ENCODE data around the gene GPR179.
A peak's percentile ranks its signal among the peaks of the same experiment; 100 is the strongest.

Gene GPR179, protein sequence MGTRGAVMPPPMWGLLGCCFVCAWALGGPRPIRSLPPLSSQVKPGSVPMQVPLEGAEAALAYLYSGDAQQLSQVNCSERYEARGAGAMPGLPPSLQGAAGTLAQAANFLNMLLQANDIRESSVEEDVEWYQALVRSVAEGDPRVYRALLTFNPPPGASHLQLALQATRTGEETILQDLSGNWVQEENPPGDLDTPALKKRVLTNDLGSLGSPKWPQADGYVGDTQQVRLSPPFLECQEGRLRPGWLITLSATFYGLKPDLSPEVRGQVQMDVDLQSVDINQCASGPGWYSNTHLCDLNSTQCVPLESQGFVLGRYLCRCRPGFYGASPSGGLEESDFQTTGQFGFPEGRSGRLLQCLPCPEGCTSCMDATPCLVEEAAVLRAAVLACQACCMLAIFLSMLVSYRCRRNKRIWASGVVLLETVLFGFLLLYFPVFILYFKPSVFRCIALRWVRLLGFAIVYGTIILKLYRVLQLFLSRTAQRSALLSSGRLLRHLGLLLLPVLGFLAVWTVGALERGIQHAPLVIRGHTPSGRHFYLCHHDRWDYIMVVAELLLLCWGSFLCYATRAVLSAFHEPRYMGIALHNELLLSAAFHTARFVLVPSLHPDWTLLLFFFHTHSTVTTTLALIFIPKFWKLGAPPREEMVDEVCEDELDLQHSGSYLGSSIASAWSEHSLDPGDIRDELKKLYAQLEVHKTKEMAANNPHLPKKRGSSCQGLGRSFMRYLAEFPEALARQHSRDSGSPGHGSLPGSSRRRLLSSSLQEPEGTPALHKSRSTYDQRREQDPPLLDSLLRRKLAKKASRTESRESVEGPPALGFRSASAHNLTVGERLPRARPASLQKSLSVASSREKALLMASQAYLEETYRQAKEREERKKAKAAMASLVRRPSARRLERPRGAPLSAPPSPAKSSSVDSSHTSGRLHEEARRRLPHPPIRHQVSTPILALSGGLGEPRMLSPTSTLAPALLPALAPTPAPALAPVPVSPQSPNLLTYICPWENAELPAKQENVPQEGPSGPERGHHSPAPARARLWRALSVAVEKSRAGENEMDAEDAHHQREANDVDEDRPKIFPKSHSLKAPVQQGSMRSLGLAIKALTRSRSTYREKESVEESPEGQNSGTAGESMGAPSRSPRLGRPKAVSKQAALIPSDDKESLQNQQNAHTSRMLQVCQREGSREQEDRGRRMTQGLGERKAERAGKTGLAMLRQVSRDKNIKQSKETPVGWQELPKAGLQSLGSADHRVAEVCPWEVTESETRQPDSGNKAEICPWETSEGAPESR (N-terminal part only)

DNA sequence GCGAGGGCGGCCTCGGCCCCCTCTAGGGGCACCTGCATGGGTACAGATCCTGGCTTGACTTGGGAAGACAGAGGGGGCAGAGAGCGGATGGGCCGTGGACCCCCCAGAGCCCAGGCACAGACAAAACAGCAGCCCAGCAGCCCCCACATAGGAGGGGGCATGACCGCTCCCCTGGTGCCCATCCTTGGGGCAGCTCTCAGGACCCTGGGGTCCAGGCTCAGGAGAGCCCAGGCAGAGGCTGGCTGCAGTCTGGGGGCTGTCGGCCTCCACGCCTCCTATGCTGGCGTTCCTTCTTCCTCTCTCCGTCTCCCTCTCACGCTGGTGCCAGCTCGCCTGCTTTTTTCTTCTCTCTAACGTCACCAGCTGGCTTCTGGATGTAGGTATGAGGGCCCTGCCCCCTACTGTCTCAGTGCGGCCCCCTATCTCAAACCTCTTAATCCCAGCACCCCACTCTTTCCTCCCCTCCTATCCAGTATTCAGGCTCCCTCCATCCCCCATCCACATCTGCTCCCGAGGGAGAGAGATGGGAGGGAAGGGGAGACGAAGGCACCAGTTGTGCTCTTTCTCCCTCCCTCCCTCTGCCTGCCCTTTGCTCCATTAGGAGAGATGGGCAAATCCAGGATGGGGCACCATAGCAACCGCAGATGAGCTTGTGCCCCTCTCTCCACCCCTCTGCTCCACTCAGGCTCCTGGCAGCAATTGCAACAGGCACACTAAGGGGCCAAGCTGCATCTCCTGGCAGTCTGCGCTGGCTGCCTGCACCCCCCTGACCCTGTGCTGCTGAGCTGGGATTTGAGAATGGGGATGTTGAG, at the start of gene GPR179:
Gene GPR179, minus strand, starts transcription at position 349 of the 812 bp plus-strand sequence. Its CDS starts 167 bp downstream, at position 182.
- Histone ChIP-seq H2AFZ (ENCODE audit: low read depth, low read length) (no peak within 1 kb of the TSS), H3K4me3 (ENCODE audit: low read length) (no peak within 1 kb of the TSS), H3K4me1 (ENCODE audit: insufficient read depth, low read length) (peaks cover 7% of the 10 kb centered on the region), H3K27me3 (ENCODE audit: insufficient read depth, low read length) (no peaks in the 10 kb centered on the region), H3K36me3 (ENCODE audit: insufficient read depth, low read length) (no peaks in the 10 kb centered on the region), H3K9me3 (ENCODE audit: low read length) (no peaks in the 10 kb centered on the region)

DNA sequence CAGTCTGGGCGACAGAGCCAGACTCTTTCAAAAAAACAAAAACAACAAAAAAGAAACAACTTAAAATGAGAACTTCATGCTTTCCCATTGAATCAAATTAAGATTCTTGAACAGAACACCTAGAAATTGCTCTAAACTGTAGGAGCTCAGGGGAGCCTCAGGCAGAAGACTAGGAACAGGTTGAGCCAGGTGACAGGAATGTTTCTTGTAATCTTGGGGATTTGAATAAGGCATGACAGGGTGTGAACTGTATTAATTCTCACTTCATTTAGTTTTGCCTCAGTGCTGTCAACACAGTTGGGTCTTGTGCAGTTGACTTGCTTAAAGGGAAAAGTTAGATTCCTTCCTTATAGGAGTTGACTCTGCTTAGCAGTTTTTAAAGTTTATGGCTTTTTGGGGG, 35.7 kb upstream of the GPR179 start:
- no peak overlapping the region for H2AFZ ChIP-seq (ENCODE audit: low read depth, low read length)
- peaks cover 3% of the 10 kb centered on the region for H3K4me1 ChIP-seq (ENCODE audit: insufficient read depth, low read length)
- no peaks in the 10 kb centered on the region for H3K9me3 ChIP-seq (ENCODE audit: low read length)
- H3K36me3 ChIP-seq (ENCODE audit: insufficient read depth, low read length): peaks cover 44% of the 10 kb centered on the region
- H3K27me3 ChIP-seq (ENCODE audit: insufficient read depth, low read length): no peaks in the 10 kb centered on the region
- no peak overlapping the region for H3K4me3 ChIP-seq (ENCODE audit: low read length)

GRCh38 chr17:38369124-38369886, 25.5 kb upstream of the GPR179 start:
- Histone ChIP-seq H3K4me1 (ENCODE audit: insufficient read depth, low read length) (no peaks in the 10 kb centered on the region), H2AFZ (ENCODE audit: low read depth, low read length) (no peak overlapping the region), H3K4me3 (ENCODE audit: low read length) (no peak overlapping the region), H3K9me3 (ENCODE audit: low read length) (peaks cover 3% of the 10 kb centered on the region), H3K27me3 (ENCODE audit: insufficient read depth, low read length) (no peaks in the 10 kb centered on the region), H3K36me3 (ENCODE audit: insufficient read depth, low read length) (peaks cover 62% of the 10 kb centered on the region)

GRCh38 chr17:38364741-38365140, 21.0 kb upstream of the GPR179 start:
- H2AFZ ChIP-seq (ENCODE audit: low read depth, low read length): no peak overlapping the region
- no peaks in the 10 kb centered on the region for H3K27me3 ChIP-seq (ENCODE audit: insufficient read depth, low read length)
- peaks cover 43% of the 10 kb centered on the region for H3K36me3 ChIP-seq (ENCODE audit: insufficient read depth, low read length)
- no peaks in the 10 kb centered on the region for H3K9me3 ChIP-seq (ENCODE audit: low read length)
- no peak overlapping the region for H3K4me3 ChIP-seq (ENCODE audit: low read length)
- no peaks in the 10 kb centered on the region for H3K4me1 ChIP-seq (ENCODE audit: insufficient read depth, low read length)

GRCh38 chr17:38363016-38363415, 19.3 kb upstream of the GPR179 start:
- H3K27me3 ChIP-seq (ENCODE audit: insufficient read depth, low read length): no peaks in the 10 kb centered on the region
- no peak overlapping the region for H3K4me3 ChIP-seq (ENCODE audit: low read length)
- H3K4me1 ChIP-seq (ENCODE audit: insufficient read depth, low read length): peaks cover under 1% of the 10 kb centered on the region
- no peak overlapping the region for H2AFZ ChIP-seq (ENCODE audit: low read depth, low read length)
- H3K36me3 ChIP-seq (ENCODE audit: insufficient read depth, low read length): peaks cover 29% of the 10 kb centered on the region
- H3K9me3 ChIP-seq (ENCODE audit: low read length): no peaks in the 10 kb centered on the region

GRCh38 chr17:38361694-38362465, 18.1 kb upstream of the GPR179 start:
- Histone ChIP-seq H2AFZ (ENCODE audit: low read depth, low read length) (no peak overlapping the region), H3K36me3 (ENCODE audit: insufficient read depth, low read length) (peaks cover 23% of the 10 kb centered on the region), H3K4me1 (ENCODE audit: insufficient read depth, low read length) (peaks cover 7% of the 10 kb centered on the region), H3K9me3 (ENCODE audit: low read length) (no peaks in the 10 kb centered on the region), H3K4me3 (ENCODE audit: low read length) (no peak overlapping the region), H3K27me3 (ENCODE audit: insufficient read depth, low read length) (no peaks in the 10 kb centered on the region)

DNA sequence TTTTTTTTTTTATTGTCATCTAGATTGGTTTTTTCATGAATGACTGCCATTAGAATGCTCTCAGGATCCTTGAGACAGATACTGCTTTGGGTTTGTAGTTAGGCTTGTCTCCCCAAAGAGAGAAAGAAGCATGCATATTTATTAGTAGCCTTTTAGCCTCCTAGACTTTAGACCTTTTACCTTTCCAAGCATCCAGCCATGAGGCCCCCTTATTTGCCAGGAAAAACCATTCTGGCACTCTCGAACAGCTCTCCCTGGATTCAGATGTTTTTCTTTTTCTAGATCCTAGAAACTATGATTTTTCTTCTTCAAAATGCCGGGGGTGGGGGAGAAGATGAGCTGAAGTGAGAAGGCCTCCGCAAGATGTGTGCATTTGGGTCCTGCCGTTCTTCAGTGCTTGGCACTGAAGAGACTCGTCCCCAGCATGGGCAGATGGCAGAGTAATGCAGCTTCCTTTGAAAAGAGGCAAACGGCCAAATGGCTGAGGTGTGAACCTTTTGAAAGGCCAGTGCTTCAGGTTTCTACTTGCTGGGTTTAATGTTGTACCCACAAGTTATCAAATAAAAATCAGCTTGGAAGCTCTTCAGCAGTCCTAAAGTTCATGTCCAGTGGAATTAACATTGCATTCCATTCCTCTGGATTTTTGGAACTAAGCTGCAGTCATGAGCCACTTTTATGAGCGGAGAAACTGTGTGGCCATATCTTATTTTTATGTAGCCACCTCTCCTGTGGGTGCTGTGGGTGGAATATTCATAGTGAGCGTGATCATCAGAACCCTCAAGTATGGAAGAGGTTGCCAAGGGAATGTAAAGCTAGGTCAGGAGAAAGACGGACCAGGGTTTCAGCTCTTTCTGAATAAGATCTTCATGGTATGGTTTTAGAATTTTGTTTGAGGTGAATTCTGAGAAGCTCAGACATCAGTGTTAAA, 15.1 kb upstream of the GPR179 start:
- no peaks in the 10 kb centered on the region for H3K9me3 ChIP-seq (ENCODE audit: low read length)
- H3K36me3 ChIP-seq (ENCODE audit: insufficient read depth, low read length): peaks cover 4% of the 10 kb centered on the region
- H3K4me3 ChIP-seq (ENCODE audit: low read length): no peak overlapping the region
- H3K27me3 ChIP-seq (ENCODE audit: insufficient read depth, low read length): no peaks in the 10 kb centered on the region
- H2AFZ ChIP-seq (ENCODE audit: low read depth, low read length): no peak overlapping the region
- H3K4me1 ChIP-seq (ENCODE audit: insufficient read depth, low read length): peaks cover 21% of the 10 kb centered on the region

GRCh38 chr17:38357486-38358123, 13.8 kb upstream of the GPR179 start:
- H3K27me3 ChIP-seq (ENCODE audit: insufficient read depth, low read length): no peaks in the 10 kb centered on the region
- H3K4me3 ChIP-seq (ENCODE audit: low read length): no peak overlapping the region
- H3K9me3 ChIP-seq (ENCODE audit: low read length): no peaks in the 10 kb centered on the region
- H2AFZ ChIP-seq (ENCODE audit: low read depth, low read length): no peak overlapping the region
- H3K36me3 ChIP-seq (ENCODE audit: insufficient read depth, low read length): peaks cover 4% of the 10 kb centered on the region
- peaks cover 29% of the 10 kb centered on the region for H3K4me1 ChIP-seq (ENCODE audit: insufficient read depth, low read length)

DNA sequence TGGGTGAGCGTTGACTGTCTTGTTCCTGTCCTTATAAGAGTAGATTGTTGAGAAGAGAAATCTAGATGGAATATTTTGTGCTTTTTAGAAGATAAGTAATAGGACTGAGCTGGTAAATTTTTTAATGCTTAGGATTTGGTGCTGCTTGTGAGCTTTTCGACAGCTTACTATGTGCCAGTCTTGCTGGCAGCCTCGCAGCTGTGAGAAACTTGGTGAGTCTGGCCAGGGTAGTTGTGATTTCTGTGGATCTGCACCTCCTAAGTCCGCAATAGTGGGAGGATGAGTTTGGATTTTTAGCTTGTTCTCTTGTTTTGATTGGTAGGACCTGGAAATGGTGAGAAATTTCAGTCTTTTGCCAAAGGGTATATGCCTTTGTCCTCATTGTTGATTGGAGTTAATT, 11.5 kb upstream of the GPR179 start:
- Histone ChIP-seq H3K27me3 (ENCODE audit: insufficient read depth, low read length) (no peaks in the 10 kb centered on the region), H2AFZ (ENCODE audit: low read depth, low read length) (no peak overlapping the region), H3K9me3 (ENCODE audit: low read length) (no peaks in the 10 kb centered on the region), H3K4me1 (ENCODE audit: insufficient read depth, low read length) (peaks cover 32% of the 10 kb centered on the region), H3K4me3 (ENCODE audit: low read length) (no peak overlapping the region), H3K36me3 (ENCODE audit: insufficient read depth, low read length) (no peaks in the 10 kb centered on the region)

DNA sequence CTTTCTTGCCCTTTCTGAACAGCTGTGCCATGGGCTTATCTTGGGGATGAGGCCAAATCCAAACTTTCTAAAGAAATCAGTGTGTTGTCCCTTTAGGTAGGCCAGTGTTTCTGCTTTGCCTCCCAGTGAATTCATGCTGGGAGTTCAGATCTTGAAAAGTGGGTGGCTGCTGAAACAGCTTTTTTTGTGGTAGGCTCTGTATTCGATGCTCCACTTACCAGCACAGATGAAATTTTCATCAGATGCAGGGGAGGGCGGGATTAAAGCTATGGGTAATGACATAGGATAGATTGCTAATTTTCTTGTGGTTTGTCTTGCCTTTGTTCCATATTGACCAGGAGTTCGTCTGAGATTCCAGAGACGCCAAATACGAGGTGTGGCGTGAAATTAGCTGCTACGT, 10.7 kb upstream of the GPR179 start:
- H3K27me3 ChIP-seq (ENCODE audit: insufficient read depth, low read length): no peaks in the 10 kb centered on the region
- no peaks in the 10 kb centered on the region for H3K9me3 ChIP-seq (ENCODE audit: low read length)
- peaks cover 36% of the 10 kb centered on the region for H3K4me1 ChIP-seq (ENCODE audit: insufficient read depth, low read length)
- H2AFZ ChIP-seq (ENCODE audit: low read depth, low read length): no peak overlapping the region
- peak overlapping the region; percentile 15 for H3K4me3 ChIP-seq (ENCODE audit: low read length)
- no peaks in the 10 kb centered on the region for H3K36me3 ChIP-seq (ENCODE audit: insufficient read depth, low read length)
